Prostate gland (tissue), 2 donors: Measurements from ENCODE around the gene CBR4.

Experiments
- POLR2A ChIP-seq: fragments of 450-650 bp; IDR thresholded peaks from one replicate; pipeline ENCODE4 v1.6.1; 2016; ENCODE audit warnings: antibody characterized with exemption, mild to moderate bottlenecking
- TF ChIP-seq, protein P1 (sequence below), 4 experiments: fragments of 200-600 bp in 2 of 4; fragments of 450-650 bp in 2 of 4; sonication (generic) in 2 of 4; IDR thresholded peaks; 1 replicate in 3 of 4; 2 replicates in 1 of 4; pipeline ENCODE4 v1.5.1; 2016 to 2019; ENCODE audit warnings: antibody characterized with exemption in 4 of 4, mild to moderate bottlenecking in 2 of 4, moderate library complexity in 2 of 4

DNA sequence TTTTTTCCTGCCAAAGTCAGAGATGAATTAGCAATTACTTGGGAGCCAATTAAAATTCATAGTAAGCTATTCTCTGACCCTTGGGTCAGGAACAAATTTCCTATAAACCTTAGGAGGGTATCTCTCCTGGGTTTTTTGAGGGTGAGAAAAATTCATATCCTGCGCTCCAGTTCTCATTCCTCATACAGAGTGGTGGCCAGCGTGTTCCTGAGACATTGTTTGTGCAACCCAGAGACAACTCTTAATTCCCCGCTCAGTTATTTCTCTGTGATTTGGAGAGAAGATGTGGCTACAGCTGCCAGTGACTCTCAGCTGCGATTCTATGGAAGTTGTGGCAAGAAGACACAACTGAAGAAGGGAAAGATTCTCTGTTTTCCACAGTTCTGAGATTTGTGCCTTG, 37.9 kb upstream of the CBR4 start:
- TF ChIP-seq, protein P1, sequence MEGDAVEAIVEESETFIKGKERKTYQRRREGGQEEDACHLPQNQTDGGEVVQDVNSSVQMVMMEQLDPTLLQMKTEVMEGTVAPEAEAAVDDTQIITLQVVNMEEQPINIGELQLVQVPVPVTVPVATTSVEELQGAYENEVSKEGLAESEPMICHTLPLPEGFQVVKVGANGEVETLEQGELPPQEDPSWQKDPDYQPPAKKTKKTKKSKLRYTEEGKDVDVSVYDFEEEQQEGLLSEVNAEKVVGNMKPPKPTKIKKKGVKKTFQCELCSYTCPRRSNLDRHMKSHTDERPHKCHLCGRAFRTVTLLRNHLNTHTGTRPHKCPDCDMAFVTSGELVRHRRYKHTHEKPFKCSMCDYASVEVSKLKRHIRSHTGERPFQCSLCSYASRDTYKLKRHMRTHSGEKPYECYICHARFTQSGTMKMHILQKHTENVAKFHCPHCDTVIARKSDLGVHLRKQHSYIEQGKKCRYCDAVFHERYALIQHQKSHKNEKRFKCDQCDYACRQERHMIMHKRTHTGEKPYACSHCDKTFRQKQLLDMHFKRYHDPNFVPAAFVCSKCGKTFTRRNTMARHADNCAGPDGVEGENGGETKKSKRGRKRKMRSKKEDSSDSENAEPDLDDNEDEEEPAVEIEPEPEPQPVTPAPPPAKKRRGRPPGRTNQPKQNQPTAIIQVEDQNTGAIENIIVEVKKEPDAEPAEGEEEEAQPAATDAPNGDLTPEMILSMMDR (IDR thresholded peaks at IDR 0.05) = no peak
- TF ChIP-seq POLR2A = no peak
